Measurements from ENCODE around the gene NRL. TPM values are rescaled to one million over a fixed set of nuclear protein-coding genes. Genes with fewer than 3 reads are reported as not detected.
"Not testable (repeated sequence)": the region's sequence is repeated elsewhere in the genome, so short reads cannot be mapped to it uniquely, and the experiment has no call there.

NRL gene
- total and polyA plus RNA-seq, 8 donors: 0.37 to 2.4 (median 1.4) TPM

- H3K4me1 ChIP-seq: peaks cover 3 to 23% (median 16%) of the 10 kb centered on the region in 3 donors
- FAIRE-seq (no peak), DNase-seq (no peak), ATAC-seq (peak in 1 of 4 donors; percentile 10)
- no peak for TF ChIP-seq CTCF (IDR thresholded peaks at IDR 0.05)
- no peaks in the 10 kb centered on the region for H3K27me3 ChIP-seq
- no peaks in the 10 kb centered on the region for H3K9me3 ChIP-seq
- WGBS, 2 donors: 71 to 77% methylated on average over 4 of the region's 4 CpGs
- intact Hi-C loops (cut with DNase I): no loop called here
- no peak overlapping the region for H3K27ac ChIP-seq
- H3K4me3 ChIP-seq: no peak overlapping the region
- H3K36me3 ChIP-seq: no peaks in the 10 kb centered on the region
These were observed 8.0 kb downstream of the NRL start for GRCh38 chr14:24106672-24107271.

- H3K36me3 ChIP-seq; intact Hi-C loops (cut with DNase I); FAIRE-seq; DNase-seq; H3K9me3 ChIP-seq; H3K4me3 ChIP-seq; H3K27me3 ChIP-seq; H3K27ac ChIP-seq; ATAC-seq: not testable (repeated sequence)
- H3K4me1 ChIP-seq: peaks cover 3 to 19% (median 11%) of the 10 kb centered on the region in 3 donors
- 90 to 91% methylated on average over 8 of the region's 8 CpGs for WGBS, 2 donors
These were observed 9.0 kb downstream of the NRL start for GRCh38 chr14:24105609-24106239.

GRCh38 chr14:24103451-24103850, 11.3 kb downstream of the NRL start:
- intact Hi-C loops (cut with DNase I): no loop called here
- H3K27me3 ChIP-seq: no peaks in the 10 kb centered on the region
- no peaks in the 10 kb centered on the region for H3K9me3 ChIP-seq
- 93 to 95% methylated on average over 13 of the region's 13 CpGs for WGBS, 2 donors
- H3K4me3 ChIP-seq: no peak overlapping the region
- peaks cover 4 to 11% (median 5%) of the 10 kb centered on the region in 3 donors for H3K4me1 ChIP-seq
- DNase-seq (peak in 1 of 6 donors; percentile 55), ATAC-seq (no peak), FAIRE-seq (no peak)
- no peaks in the 10 kb centered on the region for H3K36me3 ChIP-seq
- TF ChIP-seq CTCF (IDR thresholded peaks at IDR 0.05): no peak
- H3K27ac ChIP-seq: no peak overlapping the region

- H3K9me3 ChIP-seq: no peaks in the 10 kb centered on the region
- H3K4me1 ChIP-seq: peaks cover 4 to 11% (median 6%) of the 10 kb centered on the region in 3 donors
- DNase-seq: no peak
- no peaks in the 10 kb centered on the region for H3K36me3 ChIP-seq
- ATAC-seq: no peak
- intact Hi-C loops (cut with DNase I): no loop called here
- TF ChIP-seq CTCF (IDR thresholded peaks at IDR 0.05): no peak
- no peaks in the 10 kb centered on the region for H3K27me3 ChIP-seq
- no peak for FAIRE-seq
- 73 to 77% methylated on average over 7 of the region's 7 CpGs for WGBS, 2 donors
- H3K4me3 ChIP-seq: no peak overlapping the region
- H3K27ac ChIP-seq: no peak overlapping the region
These were observed 12.2 kb downstream of the NRL start for GRCh38 chr14:24102357-24103048.

GRCh38 chr14:24100982-24101494, 13.7 kb downstream of the NRL start:
- H3K27ac ChIP-seq: no peak overlapping the region
- no peaks in the 10 kb centered on the region for H3K9me3 ChIP-seq
- ATAC-seq (no peak), FAIRE-seq (no peak), DNase-seq (no peak)
- no peak for TF ChIP-seq CTCF (IDR thresholded peaks at IDR 0.05)
- no peaks in the 10 kb centered on the region for H3K27me3 ChIP-seq
- H3K36me3 ChIP-seq: no peaks in the 10 kb centered on the region
- intact Hi-C loops (cut with DNase I): no loop called here
- H3K4me1 ChIP-seq: peaks cover 4 to 11% (median 6%) of the 10 kb centered on the region in 3 donors
- H3K4me3 ChIP-seq: no peak overlapping the region
- WGBS, 2 donors: 82 to 87% methylated on average over 3 of the region's 3 CpGs

Measured in pancreas (tissue), 10 donors.